Testis (tissue), 2 donors: ENCODE measurements around the gene HDGFL3.

Experiments
- POLR2A ChIP-seq: fragments of 450-650 bp; IDR thresholded peaks from one replicate; pipeline ENCODE4 v1.6.1; 2017; ENCODE audit warnings: antibody characterized with exemption, mild to moderate bottlenecking, moderate library complexity
- TF ChIP-seq, protein P1 (sequence below), 3 experiments: fragments of 450-650 bp in 2 of 3; fragments of 200-600 bp in 1 of 3; sonication (generic) in 1 of 3; IDR thresholded peaks; one replicate each; pipeline ENCODE4 v1.5.1; 2016 to 2019; ENCODE audit warnings: antibody characterized with exemption in 3 of 3, mild to moderate bottlenecking in 2 of 3, moderate library complexity in 1 of 3

DNA sequence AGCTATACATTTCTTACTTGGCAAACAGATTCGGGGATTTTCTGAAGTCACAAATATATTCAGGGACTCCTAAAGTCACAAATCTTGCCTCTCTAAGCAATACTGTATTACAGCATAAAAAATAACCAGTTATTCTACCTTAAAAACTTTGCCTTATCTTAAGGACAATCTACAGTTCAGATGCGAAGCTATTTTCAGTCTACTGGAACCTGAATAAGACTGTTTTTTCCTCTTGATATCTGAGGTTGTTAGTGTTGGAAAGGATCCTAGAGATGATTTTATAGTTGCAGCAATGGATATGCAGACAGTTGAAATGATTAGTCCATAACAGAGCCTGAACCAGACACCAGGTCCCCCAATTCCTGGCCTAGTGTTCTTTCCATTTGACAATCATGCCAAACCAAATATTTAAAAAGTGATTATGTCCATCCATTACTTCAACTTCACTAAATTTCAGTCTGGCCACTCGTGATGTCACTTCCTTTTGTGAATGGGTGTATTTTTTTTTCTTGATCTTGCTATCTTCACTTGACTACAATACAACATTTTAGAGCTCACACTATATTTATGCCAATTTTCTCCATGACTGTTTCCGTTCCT lies 1.8 kb downstream of the HDGFL3 start:
- no peak for TF ChIP-seq POLR2A
- TF ChIP-seq, protein P1, sequence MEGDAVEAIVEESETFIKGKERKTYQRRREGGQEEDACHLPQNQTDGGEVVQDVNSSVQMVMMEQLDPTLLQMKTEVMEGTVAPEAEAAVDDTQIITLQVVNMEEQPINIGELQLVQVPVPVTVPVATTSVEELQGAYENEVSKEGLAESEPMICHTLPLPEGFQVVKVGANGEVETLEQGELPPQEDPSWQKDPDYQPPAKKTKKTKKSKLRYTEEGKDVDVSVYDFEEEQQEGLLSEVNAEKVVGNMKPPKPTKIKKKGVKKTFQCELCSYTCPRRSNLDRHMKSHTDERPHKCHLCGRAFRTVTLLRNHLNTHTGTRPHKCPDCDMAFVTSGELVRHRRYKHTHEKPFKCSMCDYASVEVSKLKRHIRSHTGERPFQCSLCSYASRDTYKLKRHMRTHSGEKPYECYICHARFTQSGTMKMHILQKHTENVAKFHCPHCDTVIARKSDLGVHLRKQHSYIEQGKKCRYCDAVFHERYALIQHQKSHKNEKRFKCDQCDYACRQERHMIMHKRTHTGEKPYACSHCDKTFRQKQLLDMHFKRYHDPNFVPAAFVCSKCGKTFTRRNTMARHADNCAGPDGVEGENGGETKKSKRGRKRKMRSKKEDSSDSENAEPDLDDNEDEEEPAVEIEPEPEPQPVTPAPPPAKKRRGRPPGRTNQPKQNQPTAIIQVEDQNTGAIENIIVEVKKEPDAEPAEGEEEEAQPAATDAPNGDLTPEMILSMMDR (IDR thresholded peaks at IDR 0.05): no peak
